Loucy (cell line): ENCODE results near the gene STK32C.
"Not testable (repeated sequence)": the region's sequence is repeated elsewhere in the genome, so short reads cannot be mapped to it uniquely, and the experiment has no call there.

Source experiments
- H2AFZ ChIP-seq: fragments of 200-600 bp; sonication (generic); 2 replicates; pipeline ENCODE4 v1.6.0; 2016; ENCODE audit warnings: antibody characterized with exemption, mild to moderate bottlenecking, low read length, moderate library complexity
- H3F3A ChIP-seq: fragments of 200-600 bp; 2 replicates; pipeline ENCODE4 v1.6.0; 2016; ENCODE audit warnings: antibody characterized with exemption, low read depth, mild to moderate bottlenecking
- H3K27me3 ChIP-seq: fragments of 200-600 bp; sonication (generic); 2 replicates; pipeline ENCODE4 v1.6.1; 2014; ENCODE audit warnings: low read length, mild to moderate bottlenecking; ENCODE audit not compliant: insufficient read depth, poor library complexity, severe bottlenecking
- H3K36me3 ChIP-seq: fragments of 200-600 bp; sonication (generic); 2 replicates; pipeline ENCODE4 v1.6.1; 2016; ENCODE audit warnings: low read length; ENCODE audit not compliant: insufficient read depth
- H3K4me1 ChIP-seq: fragments of 200-600 bp; sonication (generic); 2 replicates; pipeline ENCODE4 v1.5.1; 2014; ENCODE audit warnings: low read length, mild to moderate bottlenecking; ENCODE audit not compliant: insufficient read depth, poor library complexity, severe bottlenecking
- H3K4me2 ChIP-seq: fragments of 200-600 bp; sonication (generic); 2 replicates; pipeline ENCODE4 v1.6.0; 2014; ENCODE audit warnings: antibody characterized with exemption, low read length, low read depth, mild to moderate bottlenecking; ENCODE audit not compliant: poor library complexity, severe bottlenecking
- H3K4me3 ChIP-seq: fragments of 200-600 bp; sonication (generic); 2 replicates; pipeline ENCODE4 v1.5.1; 2014; ENCODE audit warnings: low read length, mild to moderate bottlenecking, mixed read lengths; ENCODE audit not compliant: poor library complexity, severe bottlenecking
- H3K79me2 ChIP-seq: fragments of 200-600 bp; sonication (generic); 2 replicates; pipeline ENCODE4 v1.6.1; 2014; ENCODE audit warnings: low read length; ENCODE audit not compliant: insufficient read depth
- H3K9ac ChIP-seq: fragments of 200-600 bp; sonication (generic); 2 replicates; pipeline ENCODE4 v1.6.0; 2014; ENCODE audit warnings: mild to moderate bottlenecking, low read depth, low read length, moderate library complexity; ENCODE audit not compliant: poor library complexity, severe bottlenecking
- H3K9me2 ChIP-seq: fragments of 200-600 bp; sonication (generic); replicated peaks from 2 replicates; pipeline ENCODE4 v1.6.1; 2016; ENCODE audit warnings: low read depth, low read length, mixed read lengths
- H3K9me3 ChIP-seq: fragments of 200-600 bp; sonication (generic); 2 replicates; pipeline ENCODE4 v1.6.1; 2014; ENCODE audit warnings: mild to moderate bottlenecking, antibody characterized with exemption, low read length, low read depth; ENCODE audit not compliant: insufficient read depth
- H4K20me1 ChIP-seq: fragments of 200-600 bp; sonication (generic); 2 replicates; pipeline ENCODE4 v1.6.0; 2014; ENCODE audit warnings: antibody characterized with exemption, low read length, mild to moderate bottlenecking; ENCODE audit not compliant: insufficient read depth, poor library complexity, severe bottlenecking
- EZH2phosphoT487 ChIP-seq: fragments of 200-600 bp; IDR thresholded peaks from 2 replicates; pipeline ENCODE4 v1.6.1; 2018; ENCODE audit warnings: antibody characterized with exemption, mild to moderate bottlenecking, moderate library complexity, borderline replicate concordance
- TF ChIP-seq, protein P1 (sequence below): fragments of 200-600 bp; sonication (generic); conservative IDR thresholded peaks from 2 replicates; pipeline ENCODE4 v1.5.1; 2014; ENCODE audit warnings: mild to moderate bottlenecking, antibody characterized with exemption, low read length

The STK32C gene

DNA sequence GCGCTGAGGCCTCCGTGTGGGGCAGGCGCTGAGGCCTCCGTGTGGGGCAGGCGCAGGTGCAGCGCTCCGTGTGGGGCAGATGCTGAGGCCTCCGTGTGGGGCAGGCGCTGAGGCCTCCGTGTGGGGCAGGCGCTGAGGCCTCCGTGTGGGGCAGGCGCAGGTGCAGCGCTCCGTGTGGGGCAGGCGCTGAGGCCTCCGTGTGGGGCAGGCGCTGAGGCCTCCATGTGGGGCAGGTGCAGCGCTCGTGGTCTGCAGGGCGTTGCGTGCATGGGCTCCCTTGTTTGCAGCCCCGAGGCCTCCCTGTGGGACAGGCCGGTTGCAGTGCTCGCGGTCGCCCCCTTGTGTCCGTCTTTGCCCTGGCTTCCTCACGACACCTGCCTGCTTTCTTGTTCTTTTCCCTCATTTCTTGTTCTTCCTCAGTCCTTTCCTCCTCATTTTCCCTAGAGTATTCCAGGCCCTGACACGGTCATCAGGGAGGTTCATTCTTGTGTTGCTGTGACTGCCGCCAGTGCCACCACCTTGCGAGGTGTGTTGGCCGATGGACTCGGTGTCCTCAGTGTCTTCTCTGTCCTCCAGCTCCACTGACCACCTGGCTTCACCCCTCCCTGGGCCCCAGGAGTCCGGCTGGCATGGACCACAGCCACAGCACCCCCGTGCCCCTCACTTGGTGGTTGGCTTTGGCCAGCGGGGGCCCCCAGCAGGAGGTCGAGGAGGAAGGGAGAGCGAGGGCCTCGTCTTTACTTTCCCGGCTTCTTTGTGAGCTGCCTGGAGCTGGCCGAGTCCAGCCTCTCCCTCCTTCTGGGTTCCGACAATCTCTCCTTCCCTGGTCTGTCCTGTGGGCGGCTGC is 44.9 kb upstream of the STK32C start:
- not testable (repeated sequence) for H3K79me2 ChIP-seq

DNA sequence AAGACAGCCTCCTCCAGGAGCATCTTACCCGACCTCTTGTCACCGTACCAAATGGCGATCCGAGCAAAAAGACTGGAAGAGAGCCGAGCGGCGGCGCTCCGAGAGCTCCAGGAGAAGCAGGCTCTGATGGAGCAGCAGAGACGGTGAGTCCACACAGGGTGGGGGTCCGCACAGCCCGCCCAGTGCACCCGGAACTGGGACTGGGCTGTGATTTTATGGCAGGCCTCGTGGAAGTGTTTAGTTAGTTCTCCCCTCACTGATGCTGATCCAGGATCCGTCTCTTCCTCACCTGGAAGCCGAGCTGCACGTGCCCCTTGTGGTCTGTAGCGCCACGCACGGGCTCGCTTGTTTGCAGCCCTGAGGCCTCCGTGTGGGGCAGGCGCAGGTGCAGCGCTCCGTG is 43.9 kb upstream of the STK32C start:
- H3K27me3 ChIP-seq: no peaks in the 10 kb centered on the region
- H3K9ac ChIP-seq: no peak overlapping the region
- H3K9me2 ChIP-seq: no peaks in the 10 kb centered on the region
- H3K4me3 ChIP-seq: no peak overlapping the region
- H3K4me2 ChIP-seq: no peak overlapping the region
- H4K20me1 ChIP-seq: no peaks in the 10 kb centered on the region
- no peaks in the 10 kb centered on the region for H3K9me3 ChIP-seq
- no peak overlapping the region for H2AFZ ChIP-seq
- H3K36me3 ChIP-seq: no peaks in the 10 kb centered on the region
- TF ChIP-seq EZH2phosphoT487: no peak
- TF ChIP-seq, protein P1, sequence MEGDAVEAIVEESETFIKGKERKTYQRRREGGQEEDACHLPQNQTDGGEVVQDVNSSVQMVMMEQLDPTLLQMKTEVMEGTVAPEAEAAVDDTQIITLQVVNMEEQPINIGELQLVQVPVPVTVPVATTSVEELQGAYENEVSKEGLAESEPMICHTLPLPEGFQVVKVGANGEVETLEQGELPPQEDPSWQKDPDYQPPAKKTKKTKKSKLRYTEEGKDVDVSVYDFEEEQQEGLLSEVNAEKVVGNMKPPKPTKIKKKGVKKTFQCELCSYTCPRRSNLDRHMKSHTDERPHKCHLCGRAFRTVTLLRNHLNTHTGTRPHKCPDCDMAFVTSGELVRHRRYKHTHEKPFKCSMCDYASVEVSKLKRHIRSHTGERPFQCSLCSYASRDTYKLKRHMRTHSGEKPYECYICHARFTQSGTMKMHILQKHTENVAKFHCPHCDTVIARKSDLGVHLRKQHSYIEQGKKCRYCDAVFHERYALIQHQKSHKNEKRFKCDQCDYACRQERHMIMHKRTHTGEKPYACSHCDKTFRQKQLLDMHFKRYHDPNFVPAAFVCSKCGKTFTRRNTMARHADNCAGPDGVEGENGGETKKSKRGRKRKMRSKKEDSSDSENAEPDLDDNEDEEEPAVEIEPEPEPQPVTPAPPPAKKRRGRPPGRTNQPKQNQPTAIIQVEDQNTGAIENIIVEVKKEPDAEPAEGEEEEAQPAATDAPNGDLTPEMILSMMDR: no peak
- no peaks in the 10 kb centered on the region for H3F3A ChIP-seq
- no peaks in the 10 kb centered on the region for H3K79me2 ChIP-seq
- H3K4me1 ChIP-seq: no peaks in the 10 kb centered on the region

More for the DNA sequence above, 44.9 kb upstream of the STK32C start:
- H3K36me3 ChIP-seq, H3K4me3 ChIP-seq, H3K9me3 ChIP-seq, H3K9ac ChIP-seq, H3K27me3 ChIP-seq, H3K4me1 ChIP-seq, H4K20me1 ChIP-seq, H3K9me2 ChIP-seq, H3F3A ChIP-seq, H2AFZ ChIP-seq, H3K4me2 ChIP-seq: not testable (repeated sequence)
- TF ChIP-seq, protein P1: peak; percentile 61

DNA sequence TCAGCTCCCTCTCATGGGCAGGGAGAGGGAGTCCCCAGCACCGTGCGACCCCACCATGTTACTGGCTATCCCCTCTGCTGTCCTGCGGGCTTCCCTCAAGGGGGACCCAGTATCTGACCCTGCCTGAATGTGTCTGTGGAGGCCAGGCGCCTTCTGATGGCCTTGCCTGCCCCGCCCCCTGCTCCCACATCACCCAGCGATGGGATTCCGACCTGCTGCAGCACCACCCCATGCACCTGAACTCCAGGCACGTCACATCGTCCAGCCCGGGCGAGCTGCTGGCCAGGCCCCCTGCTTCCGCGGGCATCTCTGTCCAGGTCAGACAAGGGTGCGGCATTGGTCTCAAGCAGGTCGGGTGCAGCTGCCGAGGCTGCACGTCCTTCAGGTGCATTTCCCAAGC is 43.2 kb upstream of the STK32C start:
- no peak for TF ChIP-seq EZH2phosphoT487
- TF ChIP-seq, protein P1: no peak
- H3K27me3 ChIP-seq: no peaks in the 10 kb centered on the region
- no peaks in the 10 kb centered on the region for H3K9me2 ChIP-seq
- no peaks in the 10 kb centered on the region for H3F3A ChIP-seq
- H3K9ac ChIP-seq: no peak overlapping the region
- no peak overlapping the region for H3K4me3 ChIP-seq
- H3K4me2 ChIP-seq: no peak overlapping the region
- no peaks in the 10 kb centered on the region for H4K20me1 ChIP-seq
- no peaks in the 10 kb centered on the region for H3K36me3 ChIP-seq
- no peaks in the 10 kb centered on the region for H3K4me1 ChIP-seq
- H3K9me3 ChIP-seq: no peaks in the 10 kb centered on the region
- no peak overlapping the region for H2AFZ ChIP-seq
- no peaks in the 10 kb centered on the region for H3K79me2 ChIP-seq
